Measurements from ENCODE around the gene KRT1.

Gene KRT1

GRCh38 chr12:52646613-52647012, 33.6 kb downstream of the KRT1 start:
- TF ChIP-seq CTCF (IDR thresholded peaks at IDR 0.05; ENCODE audit: low read depth, low read length, poor library complexity, severe bottlenecking), result no peak
- no peak for TF ChIP-seq EZH2phosphoT487 (IDR thresholded peaks at IDR 0.05; ENCODE audit: borderline replicate concordance, low read length)
- no peaks in the 10 kb centered on the region for H3F3A ChIP-seq (ENCODE audit: control insufficient read depth, insufficient read depth)
- no peaks in the 10 kb centered on the region for H3K36me3 ChIP-seq (ENCODE audit: control insufficient read depth, low read length)
- no peak overlapping the region for H3K4me2 ChIP-seq (ENCODE audit: low read length)
- H3K9me3 ChIP-seq (ENCODE audit: control insufficient read depth, insufficient read depth, low read length), result no peaks in the 10 kb centered on the region
- H3K4me1 ChIP-seq (ENCODE audit: control insufficient read depth, low read length), result no peaks in the 10 kb centered on the region
- H3K9me2 ChIP-seq (replicated peaks; ENCODE audit: control insufficient read depth, low read length), result no peaks in the 10 kb centered on the region
- H4K20me1 ChIP-seq (ENCODE audit: control insufficient read depth, insufficient read depth, low read depth, low read length), result no peaks in the 10 kb centered on the region
- no peaks in the 10 kb centered on the region for H3K79me2 ChIP-seq (ENCODE audit: control insufficient read depth, low read length)
- H3K27me3 ChIP-seq (ENCODE audit: control insufficient read depth, low read length), result peaks cover 8% of the 10 kb centered on the region; the same call in 1 of the 2 replicates
- H3K4me3 ChIP-seq (ENCODE audit: low read length), result no peak overlapping the region
- no peak overlapping the region for H3K27ac ChIP-seq (ENCODE audit: low read depth, low read length)

GRCh38 chr12:52645982-52646381, 34.2 kb downstream of the KRT1 start:
- Histone ChIP-seq H3K36me3 (ENCODE audit: control insufficient read depth, low read length) (no peaks in the 10 kb centered on the region), H3K4me3 (ENCODE audit: low read length) (no peak overlapping the region), H4K20me1 (ENCODE audit: control insufficient read depth, insufficient read depth, low read depth, low read length) (no peaks in the 10 kb centered on the region), H3K4me1 (ENCODE audit: control insufficient read depth, low read length) (no peaks in the 10 kb centered on the region), H3K79me2 (ENCODE audit: control insufficient read depth, low read length) (no peaks in the 10 kb centered on the region), H3K4me2 (ENCODE audit: low read length) (no peak overlapping the region), H3K27ac (ENCODE audit: low read depth, low read length) (no peak overlapping the region), H3K9me3 (ENCODE audit: control insufficient read depth, insufficient read depth, low read length) (no peaks in the 10 kb centered on the region), H3K27me3 (ENCODE audit: control insufficient read depth, low read length) (peaks cover 9% of the 10 kb centered on the region; the same call in 1 of the 2 replicates), H3K9me2 (replicated peaks; ENCODE audit: control insufficient read depth, low read length) (no peaks in the 10 kb centered on the region), H3F3A (ENCODE audit: control insufficient read depth, insufficient read depth) (no peaks in the 10 kb centered on the region)
- no peak for TF ChIP-seq CTCF (IDR thresholded peaks at IDR 0.05; ENCODE audit: low read depth, low read length, poor library complexity, severe bottlenecking)
- TF ChIP-seq EZH2phosphoT487 (IDR thresholded peaks at IDR 0.05; ENCODE audit: borderline replicate concordance, low read length), result no peak

GRCh38 chr12:52645120-52645761, 35.0 kb downstream of the KRT1 start:
- no peak overlapping the region for H3K4me3 ChIP-seq (ENCODE audit: low read length)
- H3K9me3 ChIP-seq (ENCODE audit: control insufficient read depth, insufficient read depth, low read length), result no peaks in the 10 kb centered on the region
- no peaks in the 10 kb centered on the region for H3K36me3 ChIP-seq (ENCODE audit: control insufficient read depth, low read length)
- no peaks in the 10 kb centered on the region for H3K4me1 ChIP-seq (ENCODE audit: control insufficient read depth, low read length)
- no peak overlapping the region for H3K4me2 ChIP-seq (ENCODE audit: low read length)
- no peaks in the 10 kb centered on the region for H3K79me2 ChIP-seq (ENCODE audit: control insufficient read depth, low read length)
- H3K27me3 ChIP-seq (ENCODE audit: control insufficient read depth, low read length), result peaks cover 12% of the 10 kb centered on the region; the same call in 1 of the 2 replicates
- no peaks in the 10 kb centered on the region for H3F3A ChIP-seq (ENCODE audit: control insufficient read depth, insufficient read depth)
- H4K20me1 ChIP-seq (ENCODE audit: control insufficient read depth, insufficient read depth, low read depth, low read length), result no peaks in the 10 kb centered on the region
- TF ChIP-seq EZH2phosphoT487 (IDR thresholded peaks at IDR 0.05; ENCODE audit: borderline replicate concordance, low read length), result no peak
- no peak for TF ChIP-seq CTCF (IDR thresholded peaks at IDR 0.05; ENCODE audit: low read depth, low read length, poor library complexity, severe bottlenecking)
- no peaks in the 10 kb centered on the region for H3K9me2 ChIP-seq (replicated peaks; ENCODE audit: control insufficient read depth, low read length)
- no peak overlapping the region for H3K27ac ChIP-seq (ENCODE audit: low read depth, low read length)

All from DOHH2 (cell line).